NCI-H187 treated with DMSO at 0.1 percent for 48 hours (cell line): ENCODE data around the gene EYA3.

Experiments used
- DNase-seq: peaks from one replicate; lab custom pipeline; 2025; lab: John Stamatoyannopoulos, UW

EYA3 gene

GRCh38 chr1:28070725-28071593 lies 17.5 kb downstream of the EYA3 start:
- no peak for DNase-seq

- no peak for DNase-seq
Observed at GRCh38 chr1:28067523-28068090, 20.8 kb downstream of the EYA3 start.

GRCh38 chr1:28066393-28067154 lies 21.8 kb downstream of the EYA3 start:
- no peak for DNase-seq

GRCh38 chr1:28064064-28064463 lies 24.3 kb downstream of the EYA3 start:
- no peak for DNase-seq

- no peak for DNase-seq
Observed at GRCh38 chr1:28062806-28063205, 25.6 kb downstream of the EYA3 start.

GRCh38 chr1:28058971-28059878 lies 29.2 kb downstream of the EYA3 start:
- DNase-seq = no peak

- DNase-seq = no peak
Observed at GRCh38 chr1:28058168-28058567, 30.2 kb downstream of the EYA3 start.

- peak; percentile 49 for DNase-seq
Observed at GRCh38 chr1:28056129-28056925, 32.1 kb downstream of the EYA3 start.

- DNase-seq = no peak
Observed at GRCh38 chr1:28050776-28051175, 37.6 kb downstream of the EYA3 start.

GRCh38 chr1:28046716-28047115 lies 41.7 kb downstream of the EYA3 start:
- DNase-seq = no peak

GRCh38 chr1:28045777-28046176 lies 42.6 kb downstream of the EYA3 start:
- DNase-seq = no peak

- no peak for DNase-seq
Observed at GRCh38 chr1:28044399-28044798, 44.0 kb downstream of the EYA3 start.

GRCh38 chr1:28039341-28039740 lies 49.1 kb downstream of the EYA3 start:
- no peak for DNase-seq

- DNase-seq = no peak
Observed at GRCh38 chr1:28037946-28038345, 50.5 kb downstream of the EYA3 start.

GRCh38 chr1:28037206-28037605 lies 51.2 kb downstream of the EYA3 start:
- no peak for DNase-seq

GRCh38 chr1:28036431-28036830 lies 52.0 kb downstream of the EYA3 start:
- DNase-seq = no peak

GRCh38 chr1:28035420-28035819 lies 53.0 kb downstream of the EYA3 start:
- DNase-seq = no peak

GRCh38 chr1:28032281-28032680 lies 56.1 kb downstream of the EYA3 start:
- no peak for DNase-seq

- DNase-seq = no peak
Observed at GRCh38 chr1:28031173-28031572, 57.2 kb downstream of the EYA3 start.

- no peak for DNase-seq
Observed at GRCh38 chr1:28028873-28029654, 59.3 kb downstream of the EYA3 start.
